CD14-positive monocyte (primary cell): ENCODE data around the gene PHPT1. TPM values are rescaled to one million over a fixed set of nuclear protein-coding genes. Genes with fewer than 3 reads are reported as not detected.
"Not testable (repeated sequence)": the region's sequence is repeated elsewhere in the genome, so short reads cannot be mapped to it uniquely, and the experiment has no call there.

ENCODE experiments used
- DNase-seq, 3 donors: peaks; one replicate each; pipeline ENCODE4 v3.0.0-alpha.2; 2011 to 2022
- H2AFZ ChIP-seq: 2 replicates; pipeline ENCODE4 v1.6.0; 2012; ENCODE audit warnings: mild to moderate bottlenecking, low read depth, low read length, inconsistent platforms; ENCODE audit not compliant: insufficient read depth, poor library complexity, severe bottlenecking
- H3K27ac ChIP-seq, 2 donors: 1 replicate in 1 of 2; 2 replicates in 1 of 2; pipeline ENCODE4 v1.5.1; 2012 to 2013; ENCODE audit warnings: low read length in 2 of 2, control low read depth in 1 of 2, inconsistent platforms in 1 of 2, low read depth in 1 of 2, mild to moderate bottlenecking in 1 of 2
- H3K27me3 ChIP-seq, 2 donors: one replicate each; pipeline versions ENCODE4 v1.6.0 to v1.6.1; 2011 to 2013; ENCODE audit warnings: low read length in 2 of 2; ENCODE audit not compliant: control insufficient read depth in 2 of 2, insufficient read depth in 2 of 2
- H3K36me3 ChIP-seq, 2 donors: replicated peaks in 1 of 2; 1 replicate in 1 of 2; 2 replicates in 1 of 2; pipeline versions ENCODE4 v1.5.1 to v1.6.1; 2012 to 2013; ENCODE audit warnings: low read length in 2 of 2, control low read depth in 1 of 2, inconsistent platforms in 1 of 2, mild to moderate bottlenecking in 1 of 2; ENCODE audit not compliant: insufficient read depth in 2 of 2, control insufficient read depth in 1 of 2
- H3K4me1 ChIP-seq, 2 donors: 1 replicate in 1 of 2; 2 replicates in 1 of 2; pipeline versions ENCODE4 v1.5.1 to v1.6.1; 2012 to 2013; ENCODE audit warnings: low read length in 2 of 2, control low read depth in 1 of 2, inconsistent platforms in 1 of 2, mild to moderate bottlenecking in 1 of 2, moderate library complexity in 1 of 2; ENCODE audit not compliant: insufficient read depth in 2 of 2, control insufficient read depth in 1 of 2
- H3K4me2 ChIP-seq: replicated peaks from 2 replicates; pipeline ENCODE3; 2012; ENCODE audit warnings: low read length, moderate library complexity, mild to moderate bottlenecking; ENCODE audit not compliant: poor library complexity, severe bottlenecking; ENCODE audit errors: extremely low read depth
- H3K4me3 ChIP-seq, 3 experiments: fragments of 200-600 bp in 1 of 3; sonication (generic) in 1 of 3; replicated peaks in 1 of 3; 1 replicate in 2 of 3; 2 replicates in 1 of 3; pipeline ENCODE4 v1.5.1; 2011 to 2013; ENCODE audit warnings: low read length in 3 of 3, mild to moderate bottlenecking in 3 of 3, control low read depth in 2 of 3, low read depth in 2 of 3, inconsistent platforms in 1 of 3, moderate library complexity in 1 of 3
- H3K79me2 ChIP-seq: 2 replicates; pipeline ENCODE4 v1.6.0; 2012; ENCODE audit warnings: mild to moderate bottlenecking, control low read depth, inconsistent platforms, low read length, moderate library complexity; ENCODE audit not compliant: insufficient read depth
- H3K9ac ChIP-seq: 2 replicates; pipeline ENCODE4 v1.6.0; 2017; ENCODE audit warnings: low read length, mild to moderate bottlenecking; ENCODE audit not compliant: insufficient read depth, poor library complexity, severe bottlenecking
- H3K9me3 ChIP-seq, 2 donors: replicated peaks in 1 of 2; 1 replicate in 1 of 2; 2 replicates in 1 of 2; pipeline versions ENCODE4 v1.5.1 to v1.6.1; 2012 to 2013; ENCODE audit warnings: low read length in 2 of 2, control low read depth in 1 of 2; ENCODE audit not compliant: control insufficient read depth in 1 of 2, insufficient read depth in 1 of 2
- H4K20me1 ChIP-seq: 2 replicates; pipeline ENCODE4 v1.6.0; 2012; ENCODE audit warnings: mild to moderate bottlenecking, low read length, control low read depth, moderate library complexity; ENCODE audit not compliant: insufficient read depth
- H3K27ac Mint-ChIP-seq, 7 donors: one replicate each; pipeline ENCODE4 v1.8.0; 2020; ENCODE audit warnings: mild to moderate bottlenecking in 7 of 7, mixed read lengths in 7 of 7, moderate library complexity in 6 of 7, inconsistent platforms in 2 of 7
- H3K27me3 Mint-ChIP-seq, 3 donors: one replicate each; pipeline ENCODE4 v1.8.0; 2021 to 2022; ENCODE audit warnings: low read depth in 3 of 3, mild to moderate bottlenecking in 3 of 3, mixed read lengths in 3 of 3, moderate library complexity in 3 of 3, inconsistent platforms in 1 of 3
- H3K36me3 Mint-ChIP-seq, 2 donors: one replicate each; pipeline ENCODE4 v1.8.0; 2020; ENCODE audit warnings: mixed read lengths in 2 of 2, inconsistent platforms in 1 of 2, mild to moderate bottlenecking in 1 of 2
- H3K4me1 Mint-ChIP-seq: one replicate; pipeline ENCODE4 v1.8.0; 2020; ENCODE audit warnings: mild to moderate bottlenecking, mixed read lengths
- H3K4me3 Mint-ChIP-seq, 2 donors: one replicate each; pipeline ENCODE4 v1.8.0; 2020; ENCODE audit warnings: mild to moderate bottlenecking in 2 of 2, mixed read lengths in 2 of 2, moderate library complexity in 1 of 2
- H3K9me3 Mint-ChIP-seq, 7 donors: one replicate each; pipeline ENCODE4 v1.8.0; 2020 to 2022; ENCODE audit warnings: mixed read lengths in 7 of 7, mild to moderate bottlenecking in 6 of 7, moderate library complexity in 6 of 7, inconsistent platforms in 2 of 7
- WGBS: methylation state at CpG from one replicate; pipeline ENCODE4 v1.1.5; 2013; ENCODE audit warnings: missing lambda C conversion rate; ENCODE audit not compliant: insufficient coverage; 5-methylcytosine and 5-hydroxymethylcytosine counted together
- intact Hi-C, 2 donors: fragments of 100-400 bp; cut with micrococcal nuclease; formaldehyde crosslinking; loops; one replicate each; pipeline versions ENCODE4 v1.15.0 to v1.15.1; 2023
- polyA plus RNA-seq, 3 donors: library from polyadenylated mRNA; depleted of rRNA in 1 of 3; unstranded in 2 of 3; stranded (reverse) in 1 of 3; fragments of 300-500 nt in 2 of 3; fragments of >200 nt in 1 of 3; fragmentation: Illumina TruSeq in 2 of 3; gene quantifications; 1 replicate in 2 of 3; 2 replicates in 1 of 3; pipeline ENCODE4 v1.2.3, GENCODE V29; 2012 to 2021
- TF ChIP-seq, protein P1 (sequence below): fragments of 200-600 bp; IDR thresholded peaks from one replicate; pipeline ENCODE4 v1.8.0; 2022; ENCODE audit warnings: antibody characterized with exemption, mild to moderate bottlenecking

The PHPT1 gene
- polyA plus RNA-seq, 3 donors = 70.0 to 163 (median 94.3) TPM

DNA sequence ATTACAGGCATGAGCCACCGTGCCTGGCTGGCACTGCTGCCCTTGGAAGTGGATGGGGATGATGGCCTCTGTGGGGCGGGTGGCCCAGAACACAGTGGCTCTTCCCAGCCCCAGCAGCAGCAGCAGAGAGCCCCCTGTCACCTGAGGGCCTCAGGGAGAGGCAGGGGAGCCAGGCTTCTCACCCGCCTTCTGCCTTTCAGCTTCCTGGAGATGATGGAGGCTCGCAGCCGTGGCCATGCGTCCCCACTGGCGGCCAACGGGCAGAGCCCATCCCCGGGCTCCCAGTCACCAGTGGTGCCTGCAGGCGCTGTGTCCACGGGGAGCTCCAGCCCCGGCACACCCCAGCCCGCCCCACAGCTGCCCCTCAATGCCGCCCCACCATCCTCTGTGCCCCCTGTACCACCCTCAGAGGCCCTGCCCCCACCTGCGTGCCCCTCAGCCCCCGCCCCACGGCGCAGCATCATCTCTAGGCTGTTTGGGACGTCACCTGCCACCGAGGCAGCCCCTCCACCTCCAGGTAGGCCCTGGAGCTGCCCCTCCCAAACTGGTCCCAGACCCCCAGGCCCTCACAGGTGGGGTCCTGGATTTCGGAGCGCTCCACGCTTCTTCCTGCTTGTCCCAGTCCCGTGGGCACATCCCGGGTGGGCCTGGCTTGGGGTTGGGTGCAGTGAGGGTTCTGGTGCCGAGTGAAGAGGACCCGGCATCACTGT, 11.9 kb upstream of the PHPT1 start:
- H3K27me3 Mint-ChIP-seq = peaks cover 0 to 6% (median 3%) of the 10 kb centered on the region in 3 donors
- H3K4me3 ChIP-seq = no peak overlapping the region

GRCh38 chr9:136837856-136838277, 11.3 kb upstream of the PHPT1 start:
- H3K79me2 ChIP-seq, intact Hi-C loops, H3K4me1 Mint-ChIP-seq, H3K27me3 ChIP-seq, H3K4me3 ChIP-seq, H3K9me3 Mint-ChIP-seq, H2AFZ ChIP-seq, H4K20me1 ChIP-seq, DNase-seq, H3K27me3 Mint-ChIP-seq, H3K27ac ChIP-seq, H3K9me3 ChIP-seq, H3K27ac Mint-ChIP-seq, H3K4me3 Mint-ChIP-seq, H3K9ac ChIP-seq, H3K4me2 ChIP-seq: not testable (repeated sequence)
- 98% methylated on average over 9 of the region's 15 CpGs for WGBS
- H3K36me3 Mint-ChIP-seq = peaks cover 22 to 58% of the 10 kb centered on the region in 2 donors
- Histone ChIP-seq H3K36me3 (peaks cover 33 to 45% of the 10 kb centered on the region in 2 donors), H3K4me1 (peaks cover 8 to 12% of the 10 kb centered on the region in 2 donors)

More for the DNA sequence above, 11.9 kb upstream of the PHPT1 start:
- TF ChIP-seq, protein P1, sequence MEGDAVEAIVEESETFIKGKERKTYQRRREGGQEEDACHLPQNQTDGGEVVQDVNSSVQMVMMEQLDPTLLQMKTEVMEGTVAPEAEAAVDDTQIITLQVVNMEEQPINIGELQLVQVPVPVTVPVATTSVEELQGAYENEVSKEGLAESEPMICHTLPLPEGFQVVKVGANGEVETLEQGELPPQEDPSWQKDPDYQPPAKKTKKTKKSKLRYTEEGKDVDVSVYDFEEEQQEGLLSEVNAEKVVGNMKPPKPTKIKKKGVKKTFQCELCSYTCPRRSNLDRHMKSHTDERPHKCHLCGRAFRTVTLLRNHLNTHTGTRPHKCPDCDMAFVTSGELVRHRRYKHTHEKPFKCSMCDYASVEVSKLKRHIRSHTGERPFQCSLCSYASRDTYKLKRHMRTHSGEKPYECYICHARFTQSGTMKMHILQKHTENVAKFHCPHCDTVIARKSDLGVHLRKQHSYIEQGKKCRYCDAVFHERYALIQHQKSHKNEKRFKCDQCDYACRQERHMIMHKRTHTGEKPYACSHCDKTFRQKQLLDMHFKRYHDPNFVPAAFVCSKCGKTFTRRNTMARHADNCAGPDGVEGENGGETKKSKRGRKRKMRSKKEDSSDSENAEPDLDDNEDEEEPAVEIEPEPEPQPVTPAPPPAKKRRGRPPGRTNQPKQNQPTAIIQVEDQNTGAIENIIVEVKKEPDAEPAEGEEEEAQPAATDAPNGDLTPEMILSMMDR = no peak
- H3K36me3 ChIP-seq = peaks cover 39 to 50% of the 10 kb centered on the region in 2 donors
- no peak overlapping the region for H3K4me3 Mint-ChIP-seq
- H3K27ac ChIP-seq = no peak overlapping the region
- peaks cover 0 to 3% (median 0%) of the 10 kb centered on the region in 7 donors for H3K9me3 Mint-ChIP-seq
- H3K4me2 ChIP-seq = no peak overlapping the region
- peaks cover 0 to under 1% of the 10 kb centered on the region in 2 donors for H3K27me3 ChIP-seq
- no peak overlapping the region for H3K9ac ChIP-seq
- intact Hi-C loops = no loop called here
- no peaks in the 10 kb centered on the region for H3K79me2 ChIP-seq
- H3K36me3 Mint-ChIP-seq = peaks cover 26 to 63% of the 10 kb centered on the region in 2 donors
- WGBS = 99% methylated on average over 19 of the region's 27 CpGs
- H3K4me1 Mint-ChIP-seq = peaks cover 3% of the 10 kb centered on the region
- peaks cover 4 to 7% of the 10 kb centered on the region in 2 donors for H3K4me1 ChIP-seq
- H3K9me3 ChIP-seq = no peaks in the 10 kb centered on the region
- no peak overlapping the region for H3K27ac Mint-ChIP-seq
- DNase-seq = no peak
- no peaks in the 10 kb centered on the region for H4K20me1 ChIP-seq
- no peak overlapping the region for H2AFZ ChIP-seq
